Mucosa of rectum (tissue), 2 donors: ENCODE data around the gene RIMS1.
"Not testable (repeated sequence)": the region's sequence is repeated elsewhere in the genome, so short reads cannot be mapped to it uniquely, and the experiment has no call there.

Experiments used
- H3K27ac ChIP-seq, 2 donors: one replicate each; pipeline ENCODE4 v1.7.0; 2013; ENCODE audit warnings: inconsistent platforms in 2 of 2, low read depth in 2 of 2, low read length in 2 of 2
- H3K27me3 ChIP-seq, 2 donors: one replicate each; pipeline ENCODE4 v1.7.0; 2013; ENCODE audit warnings: low read length in 2 of 2; ENCODE audit not compliant: control insufficient read depth in 2 of 2, insufficient read depth in 2 of 2
- H3K36me3 ChIP-seq, 2 donors: one replicate each; pipeline ENCODE4 v1.7.0; 2013; ENCODE audit warnings: low read length in 2 of 2; ENCODE audit not compliant: control insufficient read depth in 2 of 2, insufficient read depth in 2 of 2
- H3K4me1 ChIP-seq, 2 donors: one replicate each; pipeline ENCODE4 v1.7.0; 2013; ENCODE audit warnings: low read length in 2 of 2, mild to moderate bottlenecking in 1 of 2; ENCODE audit not compliant: control insufficient read depth in 2 of 2, insufficient read depth in 2 of 2
- H3K4me3 ChIP-seq, 2 donors: one replicate each; pipeline ENCODE4 v1.7.0; 2013; ENCODE audit warnings: low read length in 2 of 2
- H3K9ac ChIP-seq, 2 donors: one replicate each; pipeline ENCODE4 v1.7.0; 2013; ENCODE audit warnings: low read length in 2 of 2, low read depth in 1 of 2, mild to moderate bottlenecking in 1 of 2
- H3K9me3 ChIP-seq, 2 donors: one replicate each; pipeline ENCODE4 v1.7.0; 2013; ENCODE audit warnings: low read length in 2 of 2; ENCODE audit not compliant: control insufficient read depth in 2 of 2
- donor health status: healthy.
- donor health status: Normal muscosa, but diverticular disease.

Gene RIMS1

DNA sequence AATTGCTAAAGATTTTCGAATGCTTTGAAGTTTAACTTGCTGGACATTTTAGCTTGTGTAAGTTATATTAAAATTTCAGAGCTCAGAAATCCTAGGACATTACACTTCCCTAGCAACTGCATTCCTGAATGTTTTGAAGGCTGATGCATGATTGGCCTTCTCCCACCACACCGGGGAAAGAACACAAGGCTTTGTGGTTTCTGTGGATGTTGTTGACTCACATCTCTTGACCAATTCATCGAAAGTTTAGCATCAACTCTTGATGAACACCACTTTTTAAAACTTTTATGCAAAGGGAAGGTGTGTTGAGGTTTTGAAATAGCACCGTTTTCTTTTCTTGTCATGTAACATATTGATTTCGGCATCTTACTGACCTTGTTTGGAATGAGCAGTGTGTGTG, 81.1 kb downstream of the RIMS1 start:
- H3K4me3 ChIP-seq, result no peak overlapping the region

DNA sequence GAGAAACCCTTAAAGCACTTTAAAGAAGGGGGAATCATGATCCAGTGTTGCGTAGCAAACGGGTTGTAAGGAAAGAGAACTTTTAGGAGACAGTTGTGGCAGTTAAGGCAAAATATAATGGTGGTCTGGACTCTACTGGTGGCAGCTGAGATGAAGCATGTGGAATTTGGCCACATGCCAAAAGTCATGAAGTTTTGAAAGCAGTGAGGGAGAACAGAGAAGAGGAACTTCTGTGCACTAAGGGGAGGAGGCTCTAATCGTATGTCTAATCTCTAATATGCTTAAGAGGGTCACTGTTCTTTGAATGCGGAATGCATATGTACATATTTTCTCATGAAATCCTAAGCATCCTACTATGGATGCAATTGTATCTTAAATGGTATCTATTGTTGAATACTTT, 91.5 kb downstream of the RIMS1 start:
- Histone ChIP-seq H3K27me3 (no peaks in the 10 kb centered on the region), H3K9ac (no peak overlapping the region), H3K36me3 (no peaks in the 10 kb centered on the region), H3K27ac (no peak overlapping the region), H3K4me3 (no peak overlapping the region), H3K9me3 (no peaks in the 10 kb centered on the region), H3K4me1 (no peaks in the 10 kb centered on the region)

More for the DNA sequence above, 81.1 kb downstream of the RIMS1 start:
- Histone ChIP-seq H3K27me3 (no peaks in the 10 kb centered on the region), H3K27ac (no peak overlapping the region), H3K36me3 (no peaks in the 10 kb centered on the region), H3K9me3 (no peaks in the 10 kb centered on the region), H3K4me1 (no peaks in the 10 kb centered on the region), H3K9ac (no peak overlapping the region)

- Histone ChIP-seq H3K9ac (no peak overlapping the region), H3K27me3 (no peaks in the 10 kb centered on the region), H3K4me3 (no peak overlapping the region), H3K27ac (no peak overlapping the region), H3K9me3 (no peaks in the 10 kb centered on the region), H3K4me1 (no peaks in the 10 kb centered on the region), H3K36me3 (no peaks in the 10 kb centered on the region)
Observed at GRCh38 chr6:71979911-71980310, 93.6 kb downstream of the RIMS1 start.

DNA sequence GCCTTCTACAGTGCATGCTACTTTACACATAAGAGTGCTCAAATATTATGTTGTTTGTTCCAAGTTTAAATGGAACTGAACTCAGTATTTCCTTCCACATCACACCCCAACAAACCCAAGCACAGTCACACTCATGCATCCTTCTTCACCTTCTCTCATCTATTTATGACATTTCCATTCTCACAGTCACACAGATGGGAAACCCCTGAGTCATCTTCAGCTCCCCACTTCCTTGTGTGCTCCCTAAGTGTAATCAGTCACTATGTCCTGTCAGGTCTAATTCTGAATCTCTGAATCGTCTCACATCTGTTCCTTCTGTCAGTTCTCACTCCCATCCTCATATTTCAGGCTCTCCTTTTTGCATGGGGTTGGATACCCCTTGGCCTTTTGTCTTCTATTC, 96.0 kb downstream of the RIMS1 start:
- H3K9ac ChIP-seq, result no peak overlapping the region
- no peaks in the 10 kb centered on the region for H3K4me1 ChIP-seq
- no peak overlapping the region for H3K4me3 ChIP-seq
- no peaks in the 10 kb centered on the region for H3K9me3 ChIP-seq
- no peaks in the 10 kb centered on the region for H3K27me3 ChIP-seq
- H3K27ac ChIP-seq, result no peak overlapping the region
- H3K36me3 ChIP-seq, result no peaks in the 10 kb centered on the region

DNA sequence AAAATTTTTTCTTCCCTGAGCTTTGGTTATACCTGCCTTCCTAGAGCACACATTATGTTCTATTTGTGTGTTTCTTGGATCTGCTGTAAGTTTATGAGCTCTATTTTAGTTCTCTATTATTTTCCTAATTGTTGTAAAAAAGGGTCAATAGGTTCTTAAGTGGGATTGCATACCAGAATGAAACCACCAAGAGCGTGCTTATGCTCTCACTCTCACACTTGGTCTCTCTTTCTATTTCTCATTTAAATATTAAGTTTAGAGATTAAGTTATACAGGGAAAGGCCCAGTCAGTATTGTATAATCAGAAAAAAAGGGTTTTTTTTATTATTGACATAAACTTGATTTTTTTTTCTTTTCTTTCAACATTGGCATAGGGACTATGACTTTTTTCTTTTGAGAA, 96.8 kb downstream of the RIMS1 start:
- Histone ChIP-seq H3K9me3 (no peaks in the 10 kb centered on the region), H3K27me3 (no peaks in the 10 kb centered on the region), H3K27ac (no peak overlapping the region), H3K9ac (no peak overlapping the region), H3K4me3 (no peak overlapping the region), H3K4me1 (no peaks in the 10 kb centered on the region), H3K36me3 (no peaks in the 10 kb centered on the region)

- Histone ChIP-seq H3K27ac (no peak overlapping the region), H3K9ac (no peak overlapping the region), H3K27me3 (no peaks in the 10 kb centered on the region), H3K36me3 (no peaks in the 10 kb centered on the region), H3K4me3 (no peak overlapping the region), H3K9me3 (no peaks in the 10 kb centered on the region), H3K4me1 (no peaks in the 10 kb centered on the region)
Observed at GRCh38 chr6:71994705-71995271, 108.4 kb downstream of the RIMS1 start.

DNA sequence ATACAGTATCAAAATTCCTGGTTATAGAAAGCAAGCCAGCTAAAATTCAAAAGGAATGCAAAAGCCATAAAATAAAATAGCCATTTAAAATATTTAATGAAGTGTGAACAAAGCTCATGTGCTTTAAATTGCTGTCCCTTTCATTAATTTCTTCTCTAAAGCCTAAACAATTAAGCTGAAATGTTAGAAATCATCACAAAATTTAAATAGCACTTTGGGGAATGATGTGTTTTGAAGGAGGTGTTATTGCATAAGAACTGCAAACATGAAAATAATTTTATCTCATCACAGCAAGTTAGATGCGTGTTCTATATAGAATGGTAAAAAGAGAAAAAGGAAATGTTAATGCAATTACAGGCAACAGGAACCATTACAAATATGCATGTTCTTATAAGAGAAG, 111.0 kb downstream of the RIMS1 start:
- Histone ChIP-seq H3K9ac (no peak overlapping the region), H3K27ac (no peak overlapping the region), H3K4me3 (no peak overlapping the region), H3K36me3 (no peaks in the 10 kb centered on the region), H3K9me3 (no peaks in the 10 kb centered on the region), H3K4me1 (no peaks in the 10 kb centered on the region), H3K27me3 (no peaks in the 10 kb centered on the region)

- Histone ChIP-seq H3K27ac (no peak overlapping the region), H3K9ac (no peak overlapping the region), H3K4me1 (no peaks in the 10 kb centered on the region), H3K4me3 (no peak overlapping the region), H3K9me3 (no peaks in the 10 kb centered on the region), H3K36me3 (no peaks in the 10 kb centered on the region), H3K27me3 (no peaks in the 10 kb centered on the region)
Observed at GRCh38 chr6:72002415-72002814, 116.1 kb downstream of the RIMS1 start.

GRCh38 chr6:72006591-72006990, 120.2 kb downstream of the RIMS1 start:
- H3K4me1 ChIP-seq, H3K27ac ChIP-seq, H3K4me3 ChIP-seq, H3K36me3 ChIP-seq, H3K27me3 ChIP-seq, H3K9me3 ChIP-seq, H3K9ac ChIP-seq: not testable (repeated sequence)

DNA sequence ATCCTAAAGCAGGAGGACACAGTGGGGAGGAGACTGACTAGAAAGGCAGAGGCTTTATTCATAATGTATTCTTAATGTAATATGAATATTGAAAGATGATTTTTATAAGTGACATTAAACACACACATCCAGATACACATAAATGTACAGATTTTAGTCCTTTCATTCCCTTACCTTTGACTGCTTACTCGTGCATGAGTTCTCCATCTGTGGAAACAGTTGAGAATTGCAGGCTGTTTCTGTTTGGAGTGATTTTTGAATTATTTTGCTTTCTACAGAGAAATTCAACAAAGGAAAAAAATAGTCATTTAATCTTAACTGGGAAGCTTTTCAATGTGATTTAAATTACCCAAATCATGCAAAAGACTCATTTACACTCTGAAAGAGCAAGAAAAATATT, 136.5 kb downstream of the RIMS1 start:
- no peak overlapping the region for H3K27ac ChIP-seq
- H3K4me1 ChIP-seq, result no peaks in the 10 kb centered on the region
- no peak overlapping the region for H3K4me3 ChIP-seq
- H3K27me3 ChIP-seq, result no peaks in the 10 kb centered on the region
- no peaks in the 10 kb centered on the region for H3K9me3 ChIP-seq
- no peaks in the 10 kb centered on the region for H3K36me3 ChIP-seq
- H3K9ac ChIP-seq, result no peak overlapping the region

DNA sequence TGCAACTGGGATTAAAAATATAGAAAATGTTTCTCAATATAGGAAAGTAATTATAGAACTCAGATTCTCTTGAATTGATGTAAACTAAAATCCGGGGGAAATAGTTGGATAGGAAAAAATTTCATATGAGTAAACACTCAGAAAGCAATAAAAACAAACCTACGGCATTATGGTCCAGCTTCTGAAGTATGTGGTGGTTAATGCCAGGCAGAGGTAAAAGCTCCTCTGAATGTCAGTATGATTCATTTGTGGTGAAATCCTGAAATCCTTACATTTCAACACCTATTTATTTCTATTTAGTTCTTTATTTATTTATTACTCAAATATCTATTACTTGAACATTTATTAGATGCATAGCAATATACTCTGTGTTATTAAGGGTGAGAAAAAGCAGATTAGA, 145.1 kb downstream of the RIMS1 start:
- no peak overlapping the region for H3K9ac ChIP-seq
- no peak overlapping the region for H3K4me3 ChIP-seq
- H3K36me3 ChIP-seq, result no peaks in the 10 kb centered on the region
- H3K9me3 ChIP-seq, result no peaks in the 10 kb centered on the region
- no peaks in the 10 kb centered on the region for H3K4me1 ChIP-seq
- H3K27me3 ChIP-seq, result no peaks in the 10 kb centered on the region
- no peak overlapping the region for H3K27ac ChIP-seq
